Esophagus muscularis mucosa (tissue), 4 donors: ENCODE results near the gene NTSR1. TPM values are rescaled to one million over a fixed set of nuclear protein-coding genes. Genes with fewer than 3 reads are reported as not detected.

Experiments used
- DNase-seq: peaks from one replicate; pipeline ENCODE4 v3.0.0-alpha.2; 2017; ENCODE audit errors: extremely low spot score
- H3K27ac ChIP-seq, 4 donors: fragments of 200-600 bp; sonication (generic); replicated peaks in 1 of 4; 1 replicate in 3 of 4; 2 replicates in 1 of 4; pipeline ENCODE4 v1.5.1; 2016 to 2019; ENCODE audit warnings: mild to moderate bottlenecking in 1 of 4
- H3K27me3 ChIP-seq, 4 donors: fragments of 200-600 bp; sonication (generic); one replicate each; pipeline versions ENCODE4 v1.5.1 to v1.6.0; 2016 to 2019
- H3K36me3 ChIP-seq, 4 donors: fragments of 200-600 bp; sonication (generic); one replicate each; pipeline ENCODE4 v1.5.1; 2016 to 2019
- H3K4me1 ChIP-seq, 4 donors: fragments of 200-600 bp; sonication (generic); one replicate each; pipeline ENCODE4 v1.5.1; 2016 to 2019
- H3K4me3 ChIP-seq, 4 donors: fragments of 200-600 bp; sonication (generic); 1 replicate in 2 of 4; 2 replicates in 2 of 4; pipeline ENCODE4 v1.5.1; 2016 to 2019; ENCODE audit warnings: mild to moderate bottlenecking in 4 of 4, moderate library complexity in 1 of 4
- H3K9me3 ChIP-seq, 4 donors: fragments of 200-600 bp; sonication (generic); 1 replicate in 3 of 4; 2 replicates in 1 of 4; pipeline ENCODE4 v1.5.1; 2016 to 2019
- CTCF ChIP-seq, 3 experiments: fragments of 200-600 bp in 2 of 3; fragments of 450-650 bp in 1 of 3; sonication (generic) in 2 of 3; IDR thresholded peaks; one replicate each; pipeline ENCODE4 v1.5.1; 2017 to 2019; ENCODE audit warnings: antibody characterized with exemption in 3 of 3, mild to moderate bottlenecking in 2 of 3, moderate library complexity in 1 of 3
- EP300 ChIP-seq: sonication (generic); formaldehyde crosslinking; IDR thresholded peaks from one replicate; pipeline ENCODE4 v1.6.1; 2017; ENCODE audit warnings: antibody characterized with exemption
- POLR2A ChIP-seq: fragments of 450-650 bp; IDR thresholded peaks from one replicate; pipeline ENCODE4 v1.6.1; 2017; ENCODE audit warnings: antibody characterized with exemption, moderate library complexity, mild to moderate bottlenecking, low read depth
- POLR2AphosphoS5 ChIP-seq, 2 donors: sonication (generic); formaldehyde crosslinking; IDR thresholded peaks; one replicate each; pipeline ENCODE4 v1.6.1; 2017; ENCODE audit warnings: antibody characterized with exemption in 2 of 2
- WGBS: methylation state at CpG from one replicate; pipeline ENCODE4 v1.1.5; 2018; 5-methylcytosine and 5-hydroxymethylcytosine counted together
- intact Hi-C: fragments of 100-400 bp; cut with DNase I; formaldehyde crosslinking; loops from one replicate; pipeline ENCODE4 v1.15.1; 2023
- total RNA-seq, 4 donors: library from RNA; depleted of rRNA; stranded (reverse); fragments of >200 nt; gene quantifications; one replicate each; pipeline versions ENCODE4 v1.1.0 to v1.2.1, GENCODE V29; 2016

NTSR1 gene
- total RNA-seq, 4 donors from 2014 or later: 0.42 to 1.6 (median 0.80) TPM

DNA sequence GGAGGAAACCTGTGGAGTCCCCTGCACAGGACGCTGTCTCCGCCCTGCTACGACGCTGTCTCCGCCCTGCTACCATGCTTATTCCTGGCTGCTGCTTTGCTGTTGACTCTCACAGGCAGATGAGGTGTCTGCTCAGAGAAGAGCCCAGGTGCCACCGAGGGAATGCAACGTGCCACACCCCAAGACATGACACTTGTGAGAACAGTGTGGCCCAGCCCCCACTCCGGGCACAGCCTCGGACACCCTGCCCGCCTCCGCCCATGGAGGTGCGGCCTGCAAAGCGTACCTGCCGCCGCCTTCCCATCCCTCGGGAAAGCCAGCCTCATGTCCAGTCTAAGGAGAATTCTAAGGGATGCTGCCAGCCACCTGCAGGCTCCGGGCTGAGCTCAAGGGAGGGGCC lies 72.1 kb downstream of the NTSR1 start:
- intact Hi-C loops: no loop called here
- Histone ChIP-seq H3K9me3 (no peaks in the 10 kb centered on the region), H3K4me3 (no peak overlapping the region), H3K36me3 (no peaks in the 10 kb centered on the region), H3K27me3 (peaks cover 0 to 55% (median 0%) of the 10 kb centered on the region in 4 donors), H3K4me1 (peaks cover 4 to 9% (median 5%) of the 10 kb centered on the region in 4 donors), H3K27ac (no peak overlapping the region)
- WGBS: 92% methylated on average over 12 of the region's 17 CpGs
- no peak for DNase-seq
- TF ChIP-seq EP300: no peak
- no peak for TF ChIP-seq POLR2A
- TF ChIP-seq CTCF (IDR thresholded peaks at IDR 0.05): no peak
- TF ChIP-seq POLR2AphosphoS5 (IDR thresholded peaks at IDR 0.05): no peak

DNA sequence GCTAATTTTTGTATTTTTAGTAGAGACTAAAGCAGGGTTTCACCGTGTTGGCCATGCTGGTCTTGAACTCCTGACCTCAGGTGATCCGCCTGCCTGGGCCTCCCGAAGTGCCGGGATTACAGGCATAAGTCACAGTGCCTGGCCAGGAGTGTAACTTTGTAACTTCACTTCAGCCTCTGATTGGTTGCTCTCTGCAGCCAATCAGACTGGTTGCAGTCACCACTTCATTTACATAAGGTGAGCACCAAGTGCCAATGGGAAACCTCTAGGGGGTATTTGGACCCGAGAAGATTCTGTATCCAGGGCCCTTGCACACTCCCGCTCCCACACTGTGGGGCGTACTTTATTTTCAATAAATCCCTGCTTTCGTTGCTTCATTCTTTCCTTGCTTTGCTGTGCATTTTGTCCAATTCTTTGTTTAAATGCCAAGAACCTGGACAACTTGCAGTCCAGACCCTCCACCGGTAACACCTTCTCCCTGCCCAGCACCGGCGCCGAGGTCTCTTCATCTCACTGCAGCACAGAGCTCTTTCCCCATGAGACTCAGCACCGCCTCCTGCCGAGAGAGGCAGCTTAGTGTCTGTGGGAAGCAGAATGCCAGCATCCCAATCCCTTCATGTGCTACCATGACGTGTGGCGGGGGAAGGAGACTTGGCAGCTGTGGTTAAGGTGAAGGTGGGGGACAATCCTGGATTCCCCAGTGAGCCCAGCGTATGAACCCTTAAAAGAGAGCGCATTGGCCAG lies 73.7 kb downstream of the NTSR1 start:
- DNase-seq: no peak
- Histone ChIP-seq H3K4me3 (no peak overlapping the region), H3K27ac (no peak overlapping the region), H3K9me3 (no peaks in the 10 kb centered on the region), H3K4me1 (peaks cover 4 to 9% (median 4%) of the 10 kb centered on the region in 4 donors), H3K27me3 (peaks cover 0 to 52% (median 0%) of the 10 kb centered on the region in 4 donors), H3K36me3 (no peaks in the 10 kb centered on the region)
- WGBS: 80% methylated on average over 18 of the region's 18 CpGs
- TF ChIP-seq CTCF (IDR thresholded peaks at IDR 0.05) (peak in 1 of 3 experiments; percentile 3), EP300 (no peak), POLR2AphosphoS5 (IDR thresholded peaks at IDR 0.05) (no peak)
- intact Hi-C loops: no loop called here

GRCh38 chr20:62782893-62783278 lies 74.2 kb downstream of the NTSR1 start:
- TF ChIP-seq POLR2A (no peak), CTCF (IDR thresholded peaks at IDR 0.05) (peak in 1 of 3 experiments; percentile 0)
- H3K4me1 ChIP-seq: peaks cover 4 to 9% (median 4%) of the 10 kb centered on the region in 4 donors
- no peaks in the 10 kb centered on the region for H3K36me3 ChIP-seq
- H3K27me3 ChIP-seq: peaks cover 0 to 48% (median 0%) of the 10 kb centered on the region in 4 donors
- H3K9me3 ChIP-seq: no peaks in the 10 kb centered on the region
- H3K4me3 ChIP-seq: no peak overlapping the region
- intact Hi-C loops: no loop called here
- H3K27ac ChIP-seq: no peak overlapping the region
- no peak for DNase-seq
- WGBS: 44% methylated on average over 7 of the region's 9 CpGs

- Histone ChIP-seq H3K9me3 (no peaks in the 10 kb centered on the region), H3K27ac (no peak overlapping the region), H3K27me3 (peaks cover 0 to 31% (median 0%) of the 10 kb centered on the region in 4 donors), H3K4me1 (peaks cover 4 to 9% (median 4%) of the 10 kb centered on the region in 4 donors), H3K4me3 (no peak overlapping the region), H3K36me3 (no peaks in the 10 kb centered on the region)
- DNase-seq: no peak
- intact Hi-C loops: no loop called here
- 82% methylated on average over 11 of the region's 16 CpGs for WGBS
- TF ChIP-seq CTCF (IDR thresholded peaks at IDR 0.05): no peak
- no peak for TF ChIP-seq POLR2A
- no peak for TF ChIP-seq EP300
- TF ChIP-seq POLR2AphosphoS5 (IDR thresholded peaks at IDR 0.05): no peak
These were observed 75.9 kb downstream of the NTSR1 start for GRCh38 chr20:62784497-62784896.
